ENCODE data around the gene WDR38. TPM values are rescaled to one million over a fixed set of nuclear protein-coding genes. Genes with fewer than 3 reads are reported as not detected.

WDR38 gene
- total RNA-seq, 1 experiment from 2014 or later, result not detected

DNA sequence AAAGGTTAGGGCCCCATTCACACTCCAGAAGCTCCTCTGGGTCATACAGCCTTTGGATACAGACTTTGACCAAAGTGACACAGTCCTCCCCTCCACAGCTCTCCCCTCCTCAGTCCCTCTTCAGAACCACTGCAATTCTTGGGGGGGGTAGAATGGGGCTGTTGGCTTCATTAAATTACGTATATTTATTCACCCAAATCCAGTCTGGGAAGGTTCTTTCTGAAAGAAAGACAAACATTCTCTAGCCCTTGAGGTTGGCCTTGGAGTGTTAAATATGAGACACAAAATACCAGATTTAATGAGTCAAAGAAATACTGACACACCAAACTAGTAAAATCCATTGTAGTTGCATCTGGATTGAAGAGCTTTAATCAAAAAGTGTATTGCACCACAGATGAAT is 24.8 kb downstream of the WDR38 start:
- peaks cover 5% of the 10 kb centered on the region for H3K36me3 ChIP-seq (ENCODE audit: control insufficient read depth, insufficient read depth, low read length)
- CTCF ChIA-PET, result interaction anchor here (1.4 kb wide), 1 partner anchor 22 kb away, joined by 3 read pairs; no protein-coding TSS in a partner anchor
- H3K36me3 Mint-ChIP-seq (ENCODE audit: insufficient read depth, unreplicated experiment), result peaks cover 55% of the 10 kb centered on the region

DNA sequence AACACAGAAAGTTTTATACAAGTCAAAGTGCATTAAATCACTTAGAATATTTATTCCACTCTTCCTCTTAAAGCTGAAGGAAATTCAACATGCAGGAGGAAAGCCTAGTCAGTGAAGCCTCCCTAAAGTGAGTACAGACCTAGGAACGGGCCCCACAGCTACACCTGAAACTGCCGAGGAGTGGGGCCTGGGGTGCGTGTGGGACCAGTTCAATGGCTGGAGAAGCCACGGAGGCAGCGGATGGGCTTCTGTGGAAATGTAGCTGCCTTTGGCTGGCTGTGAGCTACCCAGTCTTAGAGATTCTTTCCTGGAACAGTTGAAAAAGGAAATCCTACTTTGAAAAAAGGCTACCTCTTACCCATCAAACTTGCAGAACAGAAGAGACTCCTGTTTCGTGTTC is 25.3 kb downstream of the WDR38 start:
- ChIA-PET POLR2A (no interaction called here), CTCF (interaction anchor here (1.4 kb wide), 1 partner anchor 22 kb away, joined by 3 read pairs; no protein-coding TSS in a partner anchor)
- H3K27me3 ChIP-seq (replicated peaks; ENCODE audit: control insufficient read depth, insufficient read depth, low read length), result no peaks in the 10 kb centered on the region
- no peak overlapping the region for H3K4me3 Mint-ChIP-seq (ENCODE audit: unreplicated experiment)
- H3K4me1 ChIP-seq, result no peaks in the 10 kb centered on the region
- peaks cover 50% of the 10 kb centered on the region for H3K36me3 Mint-ChIP-seq (ENCODE audit: insufficient read depth, unreplicated experiment)
- H3K4me3 ChIP-seq (ENCODE audit: low read depth, low read length), result no peak overlapping the region
- TF ChIP-seq, protein P1, sequence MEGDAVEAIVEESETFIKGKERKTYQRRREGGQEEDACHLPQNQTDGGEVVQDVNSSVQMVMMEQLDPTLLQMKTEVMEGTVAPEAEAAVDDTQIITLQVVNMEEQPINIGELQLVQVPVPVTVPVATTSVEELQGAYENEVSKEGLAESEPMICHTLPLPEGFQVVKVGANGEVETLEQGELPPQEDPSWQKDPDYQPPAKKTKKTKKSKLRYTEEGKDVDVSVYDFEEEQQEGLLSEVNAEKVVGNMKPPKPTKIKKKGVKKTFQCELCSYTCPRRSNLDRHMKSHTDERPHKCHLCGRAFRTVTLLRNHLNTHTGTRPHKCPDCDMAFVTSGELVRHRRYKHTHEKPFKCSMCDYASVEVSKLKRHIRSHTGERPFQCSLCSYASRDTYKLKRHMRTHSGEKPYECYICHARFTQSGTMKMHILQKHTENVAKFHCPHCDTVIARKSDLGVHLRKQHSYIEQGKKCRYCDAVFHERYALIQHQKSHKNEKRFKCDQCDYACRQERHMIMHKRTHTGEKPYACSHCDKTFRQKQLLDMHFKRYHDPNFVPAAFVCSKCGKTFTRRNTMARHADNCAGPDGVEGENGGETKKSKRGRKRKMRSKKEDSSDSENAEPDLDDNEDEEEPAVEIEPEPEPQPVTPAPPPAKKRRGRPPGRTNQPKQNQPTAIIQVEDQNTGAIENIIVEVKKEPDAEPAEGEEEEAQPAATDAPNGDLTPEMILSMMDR (IDR thresholded peaks at IDR 0.05; ENCODE audit: insufficient read depth in 1 of 2, low read depth in 1 of 2, low read length in 1 of 2, severe bottlenecking in 1 of 2, unreplicated experiment in 1 of 2), result no peak
- no peaks in the 10 kb centered on the region for H3K27me3 Mint-ChIP-seq (ENCODE audit: insufficient read depth, unreplicated experiment)
- peaks cover 5% of the 10 kb centered on the region for H3K36me3 ChIP-seq (ENCODE audit: control insufficient read depth, insufficient read depth, low read length)
- no peaks in the 10 kb centered on the region for H3K4me1 Mint-ChIP-seq (ENCODE audit: low read depth, unreplicated experiment)
- H3K27ac Mint-ChIP-seq (ENCODE audit: unreplicated experiment), result no peak overlapping the region
- intact Hi-C loops (cut with micrococcal nuclease; ENCODE audit: unreplicated experiment), result no loop called here
- BruUV-seq (replicated peaks), result no TSS peak
- H3K9me3 ChIP-seq, result no peaks in the 10 kb centered on the region
- DNase-seq, result no peak
- H3K9me3 Mint-ChIP-seq (ENCODE audit: unreplicated experiment), result no peaks in the 10 kb centered on the region

More for the DNA sequence above, 24.8 kb downstream of the WDR38 start:
- no TSS peak for BruUV-seq (replicated peaks)
- DNase-seq, result no peak
- Histone ChIP-seq H3K4me1 (no peaks in the 10 kb centered on the region), H3K4me3 (ENCODE audit: low read depth, low read length) (no peak overlapping the region), H3K9me3 (no peaks in the 10 kb centered on the region), H3K27me3 (replicated peaks; ENCODE audit: control insufficient read depth, insufficient read depth, low read length) (no peaks in the 10 kb centered on the region)
- Mint-ChIP-seq H3K9me3 (ENCODE audit: unreplicated experiment) (no peaks in the 10 kb centered on the region), H3K27ac (ENCODE audit: unreplicated experiment) (no peak overlapping the region), H3K27me3 (ENCODE audit: insufficient read depth, unreplicated experiment) (no peaks in the 10 kb centered on the region), H3K4me1 (ENCODE audit: low read depth, unreplicated experiment) (no peaks in the 10 kb centered on the region), H3K4me3 (ENCODE audit: unreplicated experiment) (no peak overlapping the region)
- TF ChIP-seq, protein P1 (IDR thresholded peaks at IDR 0.05; ENCODE audit: insufficient read depth in 1 of 2, low read depth in 1 of 2, low read length in 1 of 2, severe bottlenecking in 1 of 2, unreplicated experiment in 1 of 2), result no peak
- POLR2A ChIA-PET, result no interaction called here
- intact Hi-C loops (cut with micrococcal nuclease; ENCODE audit: unreplicated experiment), result no loop called here

DNA sequence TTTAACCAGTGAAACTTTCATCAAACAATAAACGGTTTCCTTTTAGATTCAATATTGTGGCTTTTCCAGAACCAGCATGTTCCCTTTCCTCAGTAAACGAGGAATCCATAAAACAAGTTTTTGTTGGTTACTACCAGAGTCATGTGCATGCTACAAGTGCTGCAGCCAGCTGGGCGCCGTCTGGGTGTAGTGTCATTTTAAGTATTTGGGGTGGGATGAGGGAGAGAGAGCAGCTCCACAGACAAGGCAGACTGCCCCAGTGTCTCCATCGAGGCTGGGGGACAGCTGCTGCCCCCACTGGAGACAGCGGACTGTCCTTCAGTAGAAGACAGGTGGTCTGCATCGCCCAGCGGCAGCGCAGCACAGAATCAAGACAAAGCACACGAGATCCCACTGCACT is 26.0 kb downstream of the WDR38 start:
- no peaks in the 10 kb centered on the region for H3K9me3 ChIP-seq
- POLR2A ChIA-PET, result no interaction called here
- Mint-ChIP-seq H3K36me3 (ENCODE audit: insufficient read depth, unreplicated experiment) (peaks cover 46% of the 10 kb centered on the region), H3K4me3 (ENCODE audit: unreplicated experiment) (no peak overlapping the region), H3K27me3 (ENCODE audit: insufficient read depth, unreplicated experiment) (no peaks in the 10 kb centered on the region), H3K27ac (ENCODE audit: unreplicated experiment) (no peak overlapping the region), H3K4me1 (ENCODE audit: low read depth, unreplicated experiment) (no peaks in the 10 kb centered on the region), H3K9me3 (ENCODE audit: unreplicated experiment) (no peaks in the 10 kb centered on the region)
- no TSS peak for BruUV-seq (replicated peaks)
- intact Hi-C loops (cut with micrococcal nuclease; ENCODE audit: unreplicated experiment), result no loop called here
- no peak overlapping the region for H3K4me3 ChIP-seq (ENCODE audit: low read depth, low read length)
- TF ChIP-seq, protein P1 (IDR thresholded peaks at IDR 0.05; ENCODE audit: insufficient read depth in 1 of 2, low read depth in 1 of 2, low read length in 1 of 2, severe bottlenecking in 1 of 2, unreplicated experiment in 1 of 2), result no peak
- CTCF ChIA-PET, result no interaction called here
- peaks cover 5% of the 10 kb centered on the region for H3K36me3 ChIP-seq (ENCODE audit: control insufficient read depth, insufficient read depth, low read length)
- no peak for DNase-seq
- no peaks in the 10 kb centered on the region for H3K4me1 ChIP-seq
- H3K27me3 ChIP-seq (replicated peaks; ENCODE audit: control insufficient read depth, insufficient read depth, low read length), result no peaks in the 10 kb centered on the region

Data from Caco-2 (cell line).